Fibroblast of skin of left quadriceps (primary cell): Measurements from ENCODE around the gene TCHHL1.

Source experiments
- DNase-seq, 2 experiments: peaks; one replicate each; pipeline ENCODE4 v3.0.0-alpha.2; 2013; ENCODE audit warnings: low read depth in 2 of 2

Gene TCHHL1

GRCh38 chr1:152038871-152039270, 50.0 kb downstream of the TCHHL1 start:
- DNase-seq: no peak

- peak; percentile 63 to 68 for DNase-seq
Measured at GRCh38 chr1:152036267-152037216, 52.3 kb downstream of the TCHHL1 start, which contains the start of gene S100A11. TSS of gene S100A11 (minus strand) at chr1:152037004. CDS start at chr1:152036915, 89 bp downstream.

GRCh38 chr1:152035539-152036266, 53.2 kb downstream of the TCHHL1 start:
- no peak for DNase-seq

GRCh38 chr1:152034654-152035538, 54.0 kb downstream of the TCHHL1 start:
- peak; percentile 50 to 56 for DNase-seq

GRCh38 chr1:152034324-152034653, 54.6 kb downstream of the TCHHL1 start:
- DNase-seq: no peak
